D341Med (cell line): ENCODE data around the gene EXOG.

Experiments used
- DNase-seq: peaks from one replicate; pipeline ENCODE4 v3.0.0; 2012; ENCODE audit warnings: low spot score

EXOG gene

DNA sequence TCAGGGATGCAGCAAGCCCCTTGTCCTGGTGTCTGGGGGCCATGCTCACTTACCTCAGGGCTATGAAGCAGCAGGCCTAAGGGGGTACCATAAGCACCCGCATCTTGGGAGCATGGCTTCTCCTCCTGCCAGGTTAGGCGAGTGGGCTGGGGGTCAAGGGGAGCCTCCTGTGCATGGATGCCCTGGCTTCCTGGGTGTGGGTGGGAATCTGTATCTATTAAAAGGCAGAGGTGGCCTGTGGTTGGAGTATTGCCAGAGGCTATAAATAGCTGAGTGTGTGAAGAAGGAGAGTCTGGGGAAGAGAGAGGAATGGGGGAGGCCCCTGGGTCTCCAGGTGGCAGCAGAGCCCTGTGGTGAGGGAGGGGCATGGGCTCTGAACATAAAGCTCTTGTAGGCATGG lies 22.9 kb upstream of the EXOG start:
- no peak for DNase-seq

DNA sequence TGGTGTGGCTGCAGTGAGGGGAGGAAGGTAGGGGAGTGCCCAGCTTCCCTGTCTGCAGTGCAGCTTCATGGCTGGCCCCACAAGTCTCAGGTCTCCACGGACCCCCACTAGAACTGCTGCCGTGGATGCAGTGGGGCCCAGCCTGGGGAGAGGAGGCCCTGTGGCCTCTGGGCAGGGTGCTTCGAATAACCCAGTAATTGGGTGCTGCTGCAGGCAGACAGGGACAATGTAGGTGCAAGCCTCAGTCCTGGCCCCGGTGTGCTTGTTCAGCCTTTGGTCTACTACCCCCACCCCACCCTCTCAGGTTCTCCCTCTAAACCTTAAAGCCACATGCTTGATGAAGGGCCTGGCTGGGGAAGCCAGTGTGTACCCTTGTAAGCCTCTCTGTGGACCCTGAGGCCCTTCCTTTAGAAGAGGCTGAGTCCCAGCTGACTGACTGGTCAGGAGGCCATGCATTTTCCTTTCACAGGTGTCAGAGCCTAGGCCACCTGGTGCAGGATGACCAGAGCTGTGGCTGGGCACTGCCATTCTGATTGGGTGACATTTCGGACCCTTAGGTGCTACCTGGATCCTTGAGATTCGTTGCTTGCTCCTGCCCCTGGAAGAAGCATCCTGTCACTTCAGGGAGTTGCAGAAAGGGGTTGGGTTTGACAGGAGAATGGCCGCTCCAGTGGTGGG lies 21.1 kb upstream of the EXOG start:
- DNase-seq: no peak

DNA sequence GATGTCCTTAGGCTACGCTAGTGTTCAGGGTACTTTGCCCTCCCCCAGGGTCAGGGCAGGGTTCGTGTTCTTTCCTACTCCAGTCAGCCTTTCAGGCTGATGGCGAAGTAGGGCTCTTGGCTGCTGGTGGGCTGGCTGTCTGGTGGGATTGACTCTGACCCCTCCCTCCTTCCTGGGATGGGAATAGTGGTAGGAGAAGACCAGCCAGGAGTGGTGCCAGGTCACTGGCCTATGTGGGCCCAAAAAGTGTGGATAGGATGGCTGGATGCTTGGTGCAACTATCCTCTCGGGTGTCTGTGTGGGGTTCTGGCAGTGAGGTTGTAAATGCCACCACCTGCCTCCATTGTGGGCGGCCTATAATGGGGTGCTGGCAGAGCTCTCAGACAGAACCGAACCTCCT lies 20.4 kb upstream of the EXOG start:
- DNase-seq: no peak

DNA sequence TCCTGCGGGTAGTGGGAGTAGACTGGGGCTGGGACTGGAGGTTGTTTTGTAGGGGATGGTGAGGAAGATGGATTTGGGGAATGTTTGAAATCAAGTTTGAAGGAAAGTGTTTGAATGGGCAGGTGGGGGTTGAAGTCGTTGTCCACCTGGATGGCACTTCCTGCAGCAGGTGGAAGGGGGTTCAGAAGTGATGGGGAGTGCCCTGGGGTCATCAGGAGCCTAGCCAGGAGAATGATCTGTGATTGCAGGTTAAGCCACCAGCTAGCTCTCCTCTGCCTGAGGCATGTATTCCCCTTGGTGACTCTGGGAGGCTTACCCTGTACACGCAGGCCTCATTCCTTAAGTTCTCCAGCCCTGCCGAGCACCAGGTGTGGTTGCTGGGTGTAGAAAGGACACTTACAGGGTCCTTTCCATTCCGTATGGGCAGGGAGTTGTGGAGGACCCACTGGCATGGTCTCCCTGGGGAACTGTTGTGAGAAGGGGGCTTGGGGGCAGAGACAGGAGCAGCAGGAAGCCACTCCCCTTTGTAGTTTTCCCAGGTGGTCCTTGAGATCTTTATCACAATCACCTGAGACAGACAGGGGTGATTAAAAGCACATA lies 19.9 kb upstream of the EXOG start:
- no peak for DNase-seq

DNA sequence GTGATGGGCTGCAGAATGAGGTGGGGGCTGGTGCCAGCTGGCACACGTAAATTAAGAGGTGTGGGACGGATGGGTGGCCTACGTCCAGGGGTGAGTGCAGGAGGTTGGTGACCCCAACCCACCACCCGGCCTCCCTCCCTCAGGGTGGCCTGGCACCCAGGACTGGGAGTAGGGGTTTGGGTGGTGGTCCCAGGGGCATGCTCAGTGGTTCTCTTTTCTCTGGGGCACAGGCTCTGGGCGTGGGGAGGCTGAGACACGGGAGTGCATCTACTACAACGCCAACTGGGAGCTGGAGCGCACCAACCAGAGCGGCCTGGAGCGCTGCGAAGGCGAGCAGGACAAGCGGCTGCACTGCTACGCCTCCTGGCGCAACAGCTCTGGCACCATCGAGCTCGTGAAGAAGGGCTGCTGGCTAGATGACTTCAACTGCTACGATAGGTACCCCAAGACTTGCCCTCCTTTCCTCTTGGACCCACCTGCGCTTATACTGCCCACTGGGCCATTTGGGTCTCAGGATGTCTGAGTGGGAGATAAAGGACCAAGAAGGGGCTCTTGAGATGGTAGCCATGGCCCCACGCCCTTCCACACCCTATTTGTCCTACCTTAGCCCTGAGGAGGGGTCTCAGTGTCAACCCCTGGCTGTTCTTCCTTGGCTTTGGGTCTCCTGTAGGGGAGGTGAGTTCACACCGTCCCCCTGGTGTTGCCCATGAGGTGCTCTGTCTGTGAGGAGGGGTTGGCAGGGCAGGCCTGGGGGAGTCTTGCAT lies 18.9 kb upstream of the EXOG start:
- no peak for DNase-seq

DNA sequence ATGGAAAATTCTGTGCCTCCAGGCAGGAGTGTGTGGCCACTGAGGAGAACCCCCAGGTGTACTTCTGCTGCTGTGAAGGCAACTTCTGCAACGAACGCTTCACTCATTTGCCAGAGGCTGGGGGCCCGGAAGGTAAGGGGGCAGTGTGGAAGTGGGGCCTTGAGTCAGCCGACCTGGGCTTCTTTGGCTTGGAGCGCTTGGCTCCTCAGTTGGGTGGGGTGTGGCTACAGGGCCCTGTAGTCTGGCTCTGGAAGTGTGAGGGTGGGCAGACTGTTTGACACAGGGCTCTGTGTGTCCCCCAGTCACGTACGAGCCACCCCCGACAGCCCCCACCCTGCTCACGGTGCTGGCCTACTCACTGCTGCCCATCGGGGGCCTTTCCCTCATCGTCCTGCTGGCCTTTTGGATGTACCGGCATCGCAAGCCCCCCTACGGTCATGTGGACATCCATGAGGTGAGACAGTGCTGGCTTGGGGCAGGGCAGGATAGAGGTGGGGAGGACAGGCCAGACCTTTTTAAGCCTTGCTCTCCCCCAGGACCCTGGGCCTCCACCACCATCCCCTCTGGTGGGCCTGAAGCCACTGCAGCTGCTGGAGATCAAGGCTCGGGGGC lies 18.2 kb upstream of the EXOG start:
- no peak for DNase-seq

DNA sequence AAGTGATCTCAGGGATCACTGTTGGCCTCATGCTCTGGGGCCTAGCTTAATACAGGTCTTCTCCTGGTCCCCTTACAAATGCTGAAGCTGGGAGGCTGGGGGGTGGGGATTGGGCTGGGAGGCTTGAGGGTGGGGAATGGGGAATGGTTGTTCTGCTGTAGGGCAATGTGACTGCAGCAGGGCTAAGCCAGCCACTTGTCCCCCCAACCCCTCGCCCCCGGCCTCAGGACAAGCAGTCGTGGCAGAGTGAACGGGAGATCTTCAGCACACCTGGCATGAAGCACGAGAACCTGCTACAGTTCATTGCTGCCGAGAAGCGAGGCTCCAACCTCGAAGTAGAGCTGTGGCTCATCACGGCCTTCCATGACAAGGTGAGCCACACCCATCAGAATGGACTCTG lies 17.2 kb upstream of the EXOG start:
- DNase-seq: no peak

DNA sequence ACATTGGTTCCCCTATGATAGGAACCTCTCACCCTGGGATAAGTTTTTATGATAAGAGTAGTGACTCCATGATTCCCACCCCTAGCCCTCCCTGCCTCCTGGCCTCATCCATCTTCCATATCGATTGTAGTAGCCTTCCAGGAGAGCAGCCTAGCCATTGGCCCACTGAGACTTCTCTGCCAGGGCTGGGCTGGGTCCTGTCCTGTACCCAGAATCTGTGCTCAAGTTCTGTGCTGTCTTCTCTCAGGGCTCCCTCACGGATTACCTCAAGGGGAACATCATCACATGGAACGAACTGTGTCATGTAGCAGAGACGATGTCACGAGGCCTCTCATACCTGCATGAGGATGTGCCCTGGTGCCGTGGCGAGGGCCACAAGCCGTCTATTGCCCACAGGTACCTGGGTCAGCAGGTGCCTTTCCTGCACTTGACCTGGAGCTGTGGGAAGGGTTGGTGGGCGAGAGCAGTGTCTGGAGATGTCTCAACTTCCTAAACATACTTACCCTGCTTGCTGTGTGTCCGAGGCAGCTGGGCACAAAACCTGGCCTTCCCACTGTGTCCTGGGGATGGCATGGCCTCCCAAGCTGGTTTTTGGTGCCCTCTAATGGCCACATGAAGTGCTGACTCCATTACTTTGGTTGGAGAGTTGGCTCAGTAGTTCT lies 16.6 kb upstream of the EXOG start:
- DNase-seq: peak; percentile 83

DNA sequence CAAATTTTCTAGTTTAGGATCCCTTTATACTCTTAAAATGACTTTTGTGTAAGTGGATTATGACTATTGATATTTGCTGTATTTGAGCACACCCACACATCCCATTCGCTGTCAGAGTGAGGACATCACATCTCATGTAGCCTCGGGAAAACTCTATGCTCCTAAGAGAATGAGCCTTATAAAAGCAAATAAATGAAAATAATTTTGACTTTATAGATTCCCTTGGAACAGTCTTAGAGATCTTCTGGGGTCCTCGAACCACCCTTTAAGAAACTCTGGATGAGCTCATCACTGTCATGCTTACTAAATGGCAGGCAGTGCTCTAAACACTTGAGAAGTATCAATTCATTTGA lies 16.1 kb upstream of the EXOG start:
- DNase-seq: no peak

DNA sequence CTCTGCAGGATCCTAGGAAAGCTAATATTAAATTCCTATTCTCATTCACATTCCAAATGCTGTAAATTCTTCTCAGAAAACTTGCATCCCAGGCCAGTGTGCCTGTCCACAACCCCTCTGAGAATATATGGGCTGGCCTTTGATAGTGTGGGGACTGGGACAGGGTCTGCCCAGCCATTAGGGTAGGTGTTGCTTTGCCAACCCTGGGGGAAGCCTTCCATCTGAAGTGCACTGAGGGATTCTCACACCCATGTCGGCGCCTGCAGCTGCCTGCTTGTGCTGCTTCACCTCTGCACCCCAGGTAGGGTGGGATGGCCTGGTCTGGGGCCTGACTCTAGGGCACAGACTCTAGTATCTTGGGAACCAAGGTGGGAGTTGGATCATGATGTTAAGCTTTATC lies 15.2 kb upstream of the EXOG start:
- DNase-seq: no peak

DNA sequence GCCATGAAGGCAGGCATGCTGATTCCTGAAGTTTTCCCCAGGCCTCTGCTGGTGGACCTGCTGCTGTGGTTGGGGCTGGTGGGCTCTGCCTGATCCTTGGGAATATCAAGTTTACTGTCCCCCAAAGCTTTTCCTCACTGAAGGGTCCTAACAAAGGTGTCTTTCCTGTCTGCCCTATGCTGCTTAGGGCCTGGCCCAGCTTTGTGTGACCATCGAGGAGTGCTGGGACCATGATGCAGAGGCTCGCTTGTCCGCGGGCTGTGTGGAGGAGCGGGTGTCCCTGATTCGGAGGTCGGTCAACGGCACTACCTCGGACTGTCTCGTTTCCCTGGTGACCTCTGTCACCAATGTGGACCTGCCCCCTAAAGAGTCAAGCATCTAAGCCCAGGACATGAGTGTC lies 13.2 kb upstream of the EXOG start:
- no peak for DNase-seq

DNA sequence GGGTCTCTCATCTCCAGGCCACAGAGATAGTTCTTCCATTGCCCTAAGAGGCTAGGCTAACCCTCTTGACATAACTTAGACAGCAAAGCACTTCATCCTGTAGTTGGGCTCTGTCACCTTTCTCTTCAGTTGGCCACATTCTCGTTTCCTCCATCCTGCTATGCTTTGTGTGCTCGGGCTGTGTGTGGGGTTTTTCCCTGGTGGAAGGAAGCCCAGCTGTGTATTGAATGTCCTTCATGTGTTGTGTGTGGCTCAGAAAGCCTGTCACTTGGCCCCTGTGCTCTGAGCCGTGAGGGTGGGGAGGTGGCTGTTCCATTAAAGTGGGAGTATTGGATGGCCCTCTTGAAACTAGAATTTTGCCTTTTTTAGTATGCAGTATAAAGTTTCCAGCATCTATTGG lies 8.8 kb upstream of the EXOG start:
- DNase-seq: no peak

DNA sequence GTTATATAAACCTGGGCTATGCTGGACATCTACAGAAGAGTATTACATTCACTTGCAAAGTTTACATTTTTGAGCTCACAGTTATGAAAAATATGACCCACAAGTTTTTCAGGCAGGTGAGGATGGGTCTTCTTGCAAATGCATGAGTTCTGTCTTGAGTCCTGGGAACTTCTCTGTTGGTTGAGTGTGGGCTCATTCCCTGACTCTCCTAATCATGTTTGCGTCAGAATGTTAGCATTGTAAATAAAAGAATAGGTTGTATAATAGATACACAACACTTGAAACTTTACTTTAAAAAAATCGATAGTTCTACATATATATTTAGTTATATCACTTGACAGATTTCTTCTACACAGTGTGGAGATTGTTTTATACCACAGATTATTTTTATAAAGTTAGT lies 7.2 kb upstream of the EXOG start:
- no peak for DNase-seq

DNA sequence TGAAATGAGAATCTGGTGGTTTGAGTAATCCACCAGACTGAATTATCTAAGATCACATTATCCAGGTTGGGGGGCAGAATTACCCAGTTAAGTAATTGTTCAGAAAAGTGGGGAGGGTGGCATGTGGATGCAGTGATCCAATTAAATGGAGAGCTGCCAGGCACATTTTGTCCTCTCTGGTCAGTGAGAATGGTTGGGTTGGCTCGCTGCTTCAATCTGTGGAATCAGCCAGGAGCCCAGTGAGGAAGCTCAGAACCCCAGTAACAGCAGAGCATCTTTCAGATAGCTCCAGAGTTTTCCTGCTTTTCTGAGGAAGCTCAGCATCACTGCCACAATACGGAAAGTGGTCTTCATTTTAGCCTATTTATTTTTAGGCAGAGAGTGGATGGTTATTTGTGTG lies 6.4 kb upstream of the EXOG start:
- no peak for DNase-seq

DNA sequence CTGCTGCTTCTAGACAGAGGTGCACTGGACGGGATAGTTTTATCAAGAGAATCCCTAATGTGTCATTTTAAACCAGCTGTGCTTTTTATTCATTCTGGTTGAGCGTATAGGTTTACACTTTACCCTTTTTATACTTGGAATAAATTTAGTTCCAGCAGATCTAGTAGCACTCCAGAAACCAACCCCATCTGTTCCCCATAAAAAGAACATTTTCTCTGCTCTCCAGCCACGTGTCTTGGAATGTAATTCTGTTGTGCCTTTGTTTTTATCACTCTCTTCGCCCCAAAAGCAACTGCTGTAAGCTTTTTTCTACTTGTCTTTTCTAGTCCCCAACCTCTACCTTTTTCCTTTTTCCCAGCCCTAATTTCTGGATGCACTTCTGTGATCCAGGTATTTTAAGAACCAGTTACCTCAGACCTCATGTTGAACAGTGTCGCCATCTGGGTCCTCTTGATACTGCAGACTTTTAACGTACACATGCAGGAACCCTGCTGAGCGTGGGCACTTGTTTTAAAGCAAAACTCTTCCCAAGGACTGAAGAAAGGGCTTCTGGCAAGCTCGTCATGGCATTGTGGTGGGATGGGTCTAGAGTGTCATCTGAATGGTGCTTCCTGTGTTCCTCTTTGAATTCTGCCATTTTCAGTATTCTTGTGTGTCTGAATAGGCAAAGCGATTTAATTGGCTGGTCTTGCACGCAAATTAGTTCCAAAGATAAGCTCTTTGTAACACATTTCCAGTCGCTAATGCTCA lies 5.7 kb upstream of the EXOG start:
- DNase-seq: no peak

DNA sequence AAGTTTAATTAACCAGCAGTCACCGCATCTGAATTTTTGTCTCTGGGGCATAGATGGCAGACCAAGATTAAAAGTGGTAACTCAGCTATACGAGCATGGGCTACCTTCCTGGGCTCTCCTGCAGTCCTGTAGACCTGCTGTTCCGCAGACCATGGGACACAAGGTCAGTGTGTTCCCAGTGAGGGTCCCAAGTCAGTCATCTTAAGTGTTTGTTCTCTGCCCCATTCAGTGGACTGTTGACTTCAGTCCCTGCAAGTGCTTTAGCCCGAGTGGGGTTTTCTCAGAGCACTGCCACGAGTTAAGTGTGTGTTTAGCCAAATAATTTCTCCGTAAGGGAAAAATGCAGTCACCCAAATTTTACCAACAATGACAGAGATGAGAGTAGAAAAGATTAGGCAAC lies 4.9 kb upstream of the EXOG start:
- DNase-seq: no peak

DNA sequence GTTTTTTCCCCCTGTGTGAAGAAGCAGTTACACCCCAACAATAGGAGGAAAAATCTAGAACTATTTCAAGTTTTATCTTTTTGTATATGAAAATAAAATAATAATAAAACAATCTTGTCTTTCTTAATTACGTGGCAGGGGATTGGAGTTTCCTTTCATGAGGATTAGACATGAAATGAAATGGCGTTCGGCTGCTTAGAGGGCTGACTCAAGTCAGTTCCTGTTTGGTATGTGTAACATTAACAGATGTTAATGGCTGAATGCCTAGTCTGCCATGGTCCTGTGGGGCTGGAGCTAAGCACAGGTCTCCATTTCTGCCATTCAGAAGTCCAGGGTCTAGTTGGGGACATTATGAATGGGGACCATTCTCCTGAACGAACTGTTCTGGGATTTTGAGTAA lies 3.1 kb upstream of the EXOG start:
- no peak for DNase-seq

DNA sequence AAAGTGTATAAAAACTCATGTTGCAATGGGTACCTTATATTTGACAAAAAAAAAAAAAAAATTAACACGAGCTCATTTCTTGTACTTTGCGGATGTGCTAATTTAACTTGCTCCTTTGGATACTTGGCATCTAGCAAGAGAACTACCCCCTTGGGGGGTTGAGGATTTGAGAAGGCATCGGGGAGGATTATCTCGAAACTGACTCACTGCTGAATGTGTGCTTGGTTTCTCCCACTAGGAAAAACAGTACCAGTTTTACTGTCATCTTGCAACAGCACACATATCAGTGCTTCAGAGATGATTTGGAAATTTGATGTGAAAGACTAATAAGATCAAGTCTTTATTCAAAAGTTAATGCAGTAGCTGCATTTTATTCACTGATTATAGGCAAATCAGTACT lies 891 bp downstream of the EXOG start:
- peak; percentile 56 for DNase-seq

DNA sequence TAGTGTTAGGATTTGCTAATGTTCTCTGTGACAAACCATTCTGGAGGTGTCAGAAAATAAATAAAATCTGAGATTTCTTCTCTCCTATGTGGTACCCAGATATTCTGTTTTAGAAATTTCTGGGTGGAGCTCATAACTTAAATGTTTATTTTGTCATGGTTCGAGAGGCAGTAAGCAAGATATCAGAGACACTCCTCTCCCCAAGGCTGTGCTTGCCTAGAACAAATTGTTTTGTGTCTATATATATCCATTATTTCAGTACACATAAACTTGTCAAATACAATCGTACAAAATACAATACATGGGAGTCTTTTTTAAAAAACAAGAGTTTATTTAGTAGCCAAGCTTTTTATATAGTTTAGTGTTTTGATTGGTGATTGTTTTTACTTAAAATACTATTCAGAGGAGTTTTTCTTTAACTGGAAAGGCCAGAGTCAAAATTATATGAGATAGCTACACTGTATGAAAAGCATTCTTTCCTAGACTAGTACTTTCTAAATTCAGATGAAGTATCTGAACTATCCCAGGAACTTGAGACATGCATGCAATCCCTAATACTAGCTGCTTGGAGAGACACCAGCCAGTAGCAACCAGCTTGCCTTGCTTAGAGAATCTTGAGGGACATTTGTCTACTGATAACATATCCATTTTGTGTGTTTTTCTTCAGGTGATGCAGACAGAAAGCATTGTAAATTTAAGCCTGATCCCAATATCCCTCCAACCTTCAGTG lies 4.7 kb downstream of the EXOG start:
- DNase-seq: no peak

DNA sequence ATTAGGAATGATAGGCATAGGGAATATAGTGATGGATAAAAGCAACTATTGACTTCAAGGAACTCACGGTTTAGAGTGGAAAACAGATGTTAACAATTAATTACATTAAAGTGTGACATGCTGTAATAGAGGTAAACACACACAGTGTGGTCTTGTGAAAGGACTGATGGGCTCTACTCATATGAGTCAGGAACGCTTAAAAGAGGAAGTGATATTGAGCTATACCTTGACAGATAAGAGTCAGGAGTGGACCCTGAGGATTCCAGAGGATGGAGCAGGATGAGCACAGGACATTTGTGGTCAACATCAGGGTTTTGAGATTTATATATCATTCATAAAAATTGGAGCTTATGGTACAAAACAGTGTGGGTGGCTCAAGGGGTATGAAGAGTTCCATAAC lies 11.0 kb downstream of the EXOG start:
- DNase-seq: no peak

DNA sequence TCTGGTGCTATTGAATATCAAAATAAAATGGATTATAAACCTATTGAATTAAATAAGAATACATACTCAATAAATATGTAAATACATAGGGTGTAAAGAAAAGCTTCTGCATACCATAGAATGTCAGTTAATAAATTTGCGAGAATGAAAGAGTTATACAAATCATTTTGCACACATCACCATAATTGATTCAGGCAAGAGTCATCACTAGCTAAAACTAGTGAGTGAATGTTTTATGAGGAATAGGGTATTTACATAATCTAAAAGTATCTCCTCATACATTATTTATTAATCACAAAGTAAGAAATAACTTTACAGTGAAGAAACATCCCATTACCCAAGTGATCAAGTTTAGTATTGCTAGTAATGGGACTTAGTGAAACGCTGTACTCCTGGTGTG lies 13.6 kb downstream of the EXOG start:
- DNase-seq: no peak
